Endothelial cell of umbilical vein (primary cell): Measurements from ENCODE around the gene BCL2.

Experiments
- CTCF ChIP-seq, 2 donors: IDR thresholded peaks; 1 replicate in 1 of 2; 2 replicates in 1 of 2; pipeline ENCODE4 v1.5.1; 2011; ENCODE audit warnings: low read length in 2 of 2, mild to moderate bottlenecking in 2 of 2, moderate library complexity in 2 of 2, control low read depth in 1 of 2, inconsistent platforms in 1 of 2, low read depth in 1 of 2; ENCODE audit not compliant: insufficient read depth in 1 of 2; ENCODE audit errors: extremely low read depth in 1 of 2
- EZH2 ChIP-seq: IDR thresholded peaks from 2 replicates; pipeline ENCODE4 v1.6.1; 2012; ENCODE audit warnings: borderline replicate concordance, low read depth, mild to moderate bottlenecking, moderate library complexity, low read length, inconsistent platforms; ENCODE audit not compliant: severe bottlenecking
- GATA2 ChIP-seq: IDR thresholded peaks from 2 replicates; pipeline ENCODE4 v1.7.0; 2011; ENCODE audit warnings: low read depth, mild to moderate bottlenecking, moderate library complexity, mixed read lengths, low read length; ENCODE audit not compliant: insufficient read length, insufficient read depth
- JUN ChIP-seq: IDR thresholded peaks from 2 replicates; pipeline ENCODE4 v1.6.1; 2011; ENCODE audit warnings: borderline replicate concordance, low read depth; ENCODE audit not compliant: insufficient read length, insufficient read depth
- MAX ChIP-seq: IDR thresholded peaks from 2 replicates; pipeline ENCODE4 v1.6.1; 2011; ENCODE audit not compliant: insufficient read depth, insufficient read length
- MYC ChIP-seq: IDR thresholded peaks from one replicate; pipeline ENCODE4 v1.6.1; 2011; ENCODE audit warnings: mild to moderate bottlenecking, low read depth, low read length
- POLR2A ChIP-seq: IDR thresholded peaks from 2 replicates; pipeline ENCODE4 v1.6.1; 2012; ENCODE audit warnings: low read depth, mild to moderate bottlenecking, control low read depth, low read length
- POLR2AphosphoS5 ChIP-seq: IDR thresholded peaks from 2 replicates; pipeline ENCODE4 v1.6.1; 2012; ENCODE audit warnings: low read depth, mild to moderate bottlenecking, control low read depth, low read length, moderate library complexity; ENCODE audit not compliant: insufficient read depth

- no peak for TF ChIP-seq MAX
- TF ChIP-seq POLR2A, result no peak
- no peak for TF ChIP-seq CTCF (IDR thresholded peaks at IDR 0.05; ENCODE audit: extremely low read depth in 1 of 2, insufficient read depth in 1 of 2, low read depth in 1 of 2, low read length in 2 of 2)
- TF ChIP-seq GATA2, result no peak
- TF ChIP-seq EZH2, result no peak
- TF ChIP-seq MYC, result no peak
- no peak for TF ChIP-seq JUN
- TF ChIP-seq POLR2AphosphoS5, result no peak
These were observed 65.9 kb downstream of the BCL2 start for GRCh38 chr18:63253428-63254372.
